ENCODE data around the gene ATRN.

The ATRN gene

GRCh38 chr20:3640259-3640658 is 169.4 kb downstream of the ATRN start:
- Histone ChIP-seq H2AFZ (ENCODE audit: low read depth, low read length) (no peak overlapping the region), H2BK15ac (ENCODE audit: low read depth, poor library complexity, severe bottlenecking) (no peak overlapping the region), H2BK12ac (ENCODE audit: low read length in 2 of 2) (no peak overlapping the region), H3K4me1 (ENCODE audit: control insufficient read depth, insufficient read depth, low read depth, low read length) (no peaks in the 10 kb centered on the region), H3K4me2 (ENCODE audit: low read length, poor library complexity, severe bottlenecking) (no peak overlapping the region), H4K91ac (ENCODE audit: low read length) (no peak overlapping the region), H2BK120ac (ENCODE audit: low read depth, low read length) (no peak overlapping the region), H3K79me1 (replicated peaks; ENCODE audit: low read length, poor library complexity, severe bottlenecking) (no peaks in the 10 kb centered on the region), H4K8ac (ENCODE audit: low read length) (no peak overlapping the region), H3K27ac (ENCODE audit: low read length, poor library complexity, severe bottlenecking) (no peak overlapping the region), H3K23ac (ENCODE audit: low read length in 2 of 2) (no peak overlapping the region), H3K27me3 (ENCODE audit: control insufficient read depth in 1 of 2, insufficient read depth in 1 of 2, low read length in 2 of 2) (no peaks in the 10 kb centered on the region), H3K4ac (ENCODE audit: low read depth in 1 of 2, low read length in 2 of 2) (no peak overlapping the region), H3K18ac (ENCODE audit: low read depth in 1 of 2, low read length in 2 of 2) (no peak overlapping the region), H2BK5ac (ENCODE audit: low read depth, low read length, poor library complexity, severe bottlenecking) (no peak overlapping the region), H3K36me3 (ENCODE audit: control insufficient read depth in 1 of 2, insufficient read depth in 2 of 2, low read depth in 1 of 2, low read length in 2 of 2) (peaks cover 4 to 52% of the 10 kb centered on the region in 2 experiments), H3K4me3 (ENCODE audit: insufficient read depth in 1 of 2, low read depth in 1 of 2, low read length in 2 of 2) (no peak overlapping the region), H3K14ac (ENCODE audit: low read length in 2 of 2) (no peak overlapping the region), H3K9me3 (ENCODE audit: control insufficient read depth, low read length) (peaks cover 14% of the 10 kb centered on the region), H3K9ac (ENCODE audit: low read length) (no peak overlapping the region), H2AK5ac (ENCODE audit: low read length, severe bottlenecking) (no peak overlapping the region)
- no peak for DNase-seq
- no CpG with 5 or more reads among the region's 3 CpGs for WGBS

DNA sequence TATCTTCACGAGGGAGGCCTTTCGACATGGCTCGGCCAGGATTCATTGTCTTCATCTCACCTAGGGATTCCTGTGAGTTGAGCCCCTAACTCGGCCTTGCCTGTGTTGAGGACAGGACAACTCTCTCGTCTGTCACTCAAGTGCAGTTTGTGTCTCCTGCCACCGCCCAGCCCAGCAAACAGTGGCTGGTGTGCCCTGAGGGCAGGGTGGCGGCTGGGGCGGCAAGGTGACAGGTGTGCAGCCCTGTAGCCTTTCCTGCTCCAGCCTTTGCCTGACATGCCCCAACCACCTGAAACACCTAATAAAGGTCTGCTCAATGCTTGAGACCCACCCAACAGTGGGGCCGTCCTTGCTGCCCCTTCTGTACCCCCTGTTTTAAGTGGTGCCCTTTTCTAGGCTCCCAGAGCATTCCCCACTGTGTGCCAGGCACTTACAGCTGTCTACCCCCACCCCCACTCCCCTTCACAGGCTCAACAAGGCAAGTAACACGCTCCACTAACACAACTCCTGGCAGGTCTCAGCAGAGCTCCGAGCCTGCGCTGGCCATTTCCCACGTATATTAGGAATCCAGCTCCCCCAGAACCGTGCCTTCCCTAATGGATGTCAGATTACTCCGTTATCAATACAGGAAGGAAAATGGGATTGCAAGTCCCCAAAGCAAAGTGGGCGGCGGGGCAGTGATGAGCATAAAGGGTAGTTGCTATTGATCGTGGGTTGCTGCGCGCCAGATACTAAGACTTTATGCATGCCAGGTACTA is 174.7 kb downstream of the ATRN start:
- H4K91ac ChIP-seq (ENCODE audit: low read length): peak overlapping the region; percentile 22
- H3K4me1 ChIP-seq (ENCODE audit: control insufficient read depth, insufficient read depth, low read depth, low read length): no peaks in the 10 kb centered on the region
- no peak for DNase-seq
- no peak overlapping the region for H2AK5ac ChIP-seq (ENCODE audit: low read length, severe bottlenecking)
- no peak overlapping the region for H3K18ac ChIP-seq (ENCODE audit: low read depth in 1 of 2, low read length in 2 of 2)
- H3K79me1 ChIP-seq (replicated peaks; ENCODE audit: low read length, poor library complexity, severe bottlenecking): no peaks in the 10 kb centered on the region
- WGBS: 98% methylated on average over 19 of the region's 20 CpGs
- H3K27ac ChIP-seq (ENCODE audit: low read length, poor library complexity, severe bottlenecking): no peak overlapping the region
- H2BK5ac ChIP-seq (ENCODE audit: low read depth, low read length, poor library complexity, severe bottlenecking): no peak overlapping the region
- H2BK15ac ChIP-seq (ENCODE audit: low read depth, poor library complexity, severe bottlenecking): no peak overlapping the region
- H3K9ac ChIP-seq (ENCODE audit: low read length): no peak overlapping the region
- no peak overlapping the region for H2AFZ ChIP-seq (ENCODE audit: low read depth, low read length)
- H3K4me2 ChIP-seq (ENCODE audit: low read length, poor library complexity, severe bottlenecking): no peak overlapping the region
- H2BK120ac ChIP-seq (ENCODE audit: low read depth, low read length): no peak overlapping the region
- peaks cover 21 to 59% of the 10 kb centered on the region in 2 experiments for H3K36me3 ChIP-seq (ENCODE audit: control insufficient read depth in 1 of 2, insufficient read depth in 2 of 2, low read depth in 1 of 2, low read length in 2 of 2)
- H3K23ac ChIP-seq (ENCODE audit: low read length in 2 of 2): no peak overlapping the region
- H2BK12ac ChIP-seq (ENCODE audit: low read length in 2 of 2): no peak overlapping the region
- H3K4me3 ChIP-seq (ENCODE audit: insufficient read depth in 1 of 2, low read depth in 1 of 2, low read length in 2 of 2): no peak overlapping the region
- no peaks in the 10 kb centered on the region for H3K27me3 ChIP-seq (ENCODE audit: control insufficient read depth in 1 of 2, insufficient read depth in 1 of 2, low read length in 2 of 2)
- peaks cover 4% of the 10 kb centered on the region for H3K9me3 ChIP-seq (ENCODE audit: control insufficient read depth, low read length)
- no peak overlapping the region for H4K8ac ChIP-seq (ENCODE audit: low read length)
- H3K14ac ChIP-seq (ENCODE audit: low read length in 2 of 2): no peak overlapping the region
- H3K4ac ChIP-seq (ENCODE audit: low read depth in 1 of 2, low read length in 2 of 2): no peak overlapping the region

GRCh38 chr20:3646067-3646440 is 175.2 kb downstream of the ATRN start:
- Histone ChIP-seq H4K8ac (ENCODE audit: low read length) (no peak overlapping the region), H3K4ac (ENCODE audit: low read depth in 1 of 2, low read length in 2 of 2) (no peak overlapping the region), H3K14ac (ENCODE audit: low read length in 2 of 2) (no peak overlapping the region), H3K23ac (ENCODE audit: low read length in 2 of 2) (no peak overlapping the region), H3K27me3 (ENCODE audit: control insufficient read depth in 1 of 2, insufficient read depth in 1 of 2, low read length in 2 of 2) (no peaks in the 10 kb centered on the region), H3K9ac (ENCODE audit: low read length) (no peak overlapping the region), H3K9me3 (ENCODE audit: control insufficient read depth, low read length) (no peaks in the 10 kb centered on the region), H2AK5ac (ENCODE audit: low read length, severe bottlenecking) (no peak overlapping the region), H3K36me3 (ENCODE audit: control insufficient read depth in 1 of 2, insufficient read depth in 2 of 2, low read depth in 1 of 2, low read length in 2 of 2) (peaks cover 22 to 56% of the 10 kb centered on the region in 2 experiments), H2BK120ac (ENCODE audit: low read depth, low read length) (no peak overlapping the region), H3K18ac (ENCODE audit: low read depth in 1 of 2, low read length in 2 of 2) (no peak overlapping the region), H2BK12ac (ENCODE audit: low read length in 2 of 2) (no peak overlapping the region), H2BK5ac (ENCODE audit: low read depth, low read length, poor library complexity, severe bottlenecking) (no peak overlapping the region), H2AFZ (ENCODE audit: low read depth, low read length) (no peak overlapping the region), H4K91ac (ENCODE audit: low read length) (no peak overlapping the region), H2BK15ac (ENCODE audit: low read depth, poor library complexity, severe bottlenecking) (no peak overlapping the region), H3K27ac (ENCODE audit: low read length, poor library complexity, severe bottlenecking) (no peak overlapping the region), H3K4me2 (ENCODE audit: low read length, poor library complexity, severe bottlenecking) (no peak overlapping the region), H3K4me1 (ENCODE audit: control insufficient read depth, insufficient read depth, low read depth, low read length) (peaks cover under 1% of the 10 kb centered on the region), H3K79me1 (replicated peaks; ENCODE audit: low read length, poor library complexity, severe bottlenecking) (no peaks in the 10 kb centered on the region), H3K4me3 (ENCODE audit: insufficient read depth in 1 of 2, low read depth in 1 of 2, low read length in 2 of 2) (no peak overlapping the region)
- no peak for DNase-seq
- WGBS: 33% methylated on average over 1 of the region's 5 CpGs

GRCh38 chr20:3646651-3647050 is 175.8 kb downstream of the ATRN start:
- no peak overlapping the region for H2BK5ac ChIP-seq (ENCODE audit: low read depth, low read length, poor library complexity, severe bottlenecking)
- no peak overlapping the region for H3K4ac ChIP-seq (ENCODE audit: low read depth in 1 of 2, low read length in 2 of 2)
- no peak overlapping the region for H2AFZ ChIP-seq (ENCODE audit: low read depth, low read length)
- H3K4me2 ChIP-seq (ENCODE audit: low read length, poor library complexity, severe bottlenecking): no peak overlapping the region
- no peak overlapping the region for H3K23ac ChIP-seq (ENCODE audit: low read length in 2 of 2)
- no peak overlapping the region for H2BK12ac ChIP-seq (ENCODE audit: low read length in 2 of 2)
- no peaks in the 10 kb centered on the region for H3K9me3 ChIP-seq (ENCODE audit: control insufficient read depth, low read length)
- H3K14ac ChIP-seq (ENCODE audit: low read length in 2 of 2): no peak overlapping the region
- H3K4me3 ChIP-seq (ENCODE audit: insufficient read depth in 1 of 2, low read depth in 1 of 2, low read length in 2 of 2): no peak overlapping the region
- H3K4me1 ChIP-seq (ENCODE audit: control insufficient read depth, insufficient read depth, low read depth, low read length): peaks cover 4% of the 10 kb centered on the region
- DNase-seq: no peak
- peaks cover 25 to 56% of the 10 kb centered on the region in 2 experiments for H3K36me3 ChIP-seq (ENCODE audit: control insufficient read depth in 1 of 2, insufficient read depth in 2 of 2, low read depth in 1 of 2, low read length in 2 of 2)
- H3K27me3 ChIP-seq (ENCODE audit: control insufficient read depth in 1 of 2, insufficient read depth in 1 of 2, low read length in 2 of 2): no peaks in the 10 kb centered on the region
- H4K8ac ChIP-seq (ENCODE audit: low read length): no peak overlapping the region
- H3K18ac ChIP-seq (ENCODE audit: low read depth in 1 of 2, low read length in 2 of 2): no peak overlapping the region
- WGBS: 88% methylated on average over 11 of the region's 13 CpGs
- no peak overlapping the region for H3K27ac ChIP-seq (ENCODE audit: low read length, poor library complexity, severe bottlenecking)
- H2BK15ac ChIP-seq (ENCODE audit: low read depth, poor library complexity, severe bottlenecking): no peak overlapping the region
- no peak overlapping the region for H3K9ac ChIP-seq (ENCODE audit: low read length)
- no peak overlapping the region for H2AK5ac ChIP-seq (ENCODE audit: low read length, severe bottlenecking)
- H4K91ac ChIP-seq (ENCODE audit: low read length): no peak overlapping the region
- H2BK120ac ChIP-seq (ENCODE audit: low read depth, low read length): no peak overlapping the region
- H3K79me1 ChIP-seq (replicated peaks; ENCODE audit: low read length, poor library complexity, severe bottlenecking): no peaks in the 10 kb centered on the region

Measured in mesenchymal stem cell (in vitro differentiated cells and primary cell).